ENCODE results near the gene RIPOR2. TPM values are rescaled to one million over a fixed set of nuclear protein-coding genes. Genes with fewer than 3 reads are reported as not detected.

RIPOR2 gene
- total and polyA plus RNA-seq, 10 of the 15 experiments (the other 5 are each of a cell fraction or from before 2014, with no cell fraction given): 22.2 to 48.2 (median 34.7) TPM

- Histone ChIP-seq H3K9me3 (replicated peaks; ENCODE audit: control insufficient read depth, insufficient read depth, low read length) (peaks cover 12% of the 10 kb centered on the region; the same call in 2 of the 3 replicates), H2AFZ (ENCODE audit: control insufficient read depth, low read depth, low read length) (no peak overlapping the region), H3K27me3 (replicated peaks in 1 of 2; ENCODE audit: control insufficient read depth in 2 of 2, insufficient read depth in 2 of 2, low read length in 1 of 2) (no peaks in the 10 kb centered on the region), H3K4me3 (no peak overlapping the region), H3K36me3 (ENCODE audit: control insufficient read depth in 2 of 2, insufficient read depth in 2 of 2, low read length in 1 of 2) (peaks cover 0 to 3% of the 10 kb centered on the region in 2 experiments; a peak in 3 of 4 replicates), H3K4me2 (ENCODE audit: control insufficient read depth, insufficient read depth) (no peak overlapping the region), H3K79me2 (ENCODE audit: control insufficient read depth, insufficient read depth, low read length) (peaks cover 2% of the 10 kb centered on the region), H4K20me1 (ENCODE audit: control insufficient read depth, insufficient read depth) (no peaks in the 10 kb centered on the region), H3K27ac (ENCODE audit: control insufficient read depth, insufficient read depth) (no peak overlapping the region), H3K4me1 (ENCODE audit: control insufficient read depth, insufficient read depth, low read length) (peaks cover 18% of the 10 kb centered on the region), H3K9ac (ENCODE audit: control insufficient read depth, insufficient read depth, low read length) (no peak overlapping the region)
- CTCF ChIA-PET: interaction anchor here (1.2 to 11.2 kb wide), 6 partner anchors 30 to 147 kb away, joined by 3 to 84 read pairs (median 6); no protein-coding TSS in a partner anchor
- ATAC-seq: no peak
- TF ChIP-seq POLR2A (IDR thresholded peaks at IDR 0.05; ENCODE audit: low read depth, low read length) (no peak), GABPA (IDR thresholded peaks at IDR 0.05; ENCODE audit: low read depth) (no peak), BMI1 (IDR thresholded peaks at IDR 0.05; ENCODE audit: borderline replicate concordance) (no peak), TBL1XR1 (IDR thresholded peaks at IDR 0.05; ENCODE audit: low read depth, low read length) (no peak), IKZF1 (conservative IDR thresholded peaks at IDR 0.05) (no peak), CREB1 (IDR thresholded peaks at IDR 0.05; ENCODE audit: low read depth) (no peak), NFYA (IDR thresholded peaks at IDR 0.05; ENCODE audit: borderline replicate concordance, low read depth, low read length) (no peak), NR2F1 (conservative IDR thresholded peaks at IDR 0.05) (no peak), MEF2B (IDR thresholded peaks at IDR 0.05; ENCODE audit: partially characterized antibody, poor library complexity, severe bottlenecking) (no peak), MYB (IDR thresholded peaks at IDR 0.05; ENCODE audit: borderline replicate concordance, low read depth, low read length) (no peak), IRF3 (IDR thresholded peaks at IDR 0.05) (no peak), CHD1 (IDR thresholded peaks at IDR 0.05; ENCODE audit: low read depth, low read length) (no peak), ZNF274 (IDR thresholded peaks at IDR 0.05; ENCODE audit: insufficient read depth, insufficient read length) (no peak), SIN3A (IDR thresholded peaks at IDR 0.05; ENCODE audit: low read depth, low read length) (no peak), STAT1 (conservative IDR thresholded peaks at IDR 0.05) (no peak), SRF (IDR thresholded peaks at IDR 0.05; ENCODE audit: low read depth in 2 of 2, low read length in 2 of 2) (no peak), WRNIP1 (IDR thresholded peaks at IDR 0.05; ENCODE audit: borderline replicate concordance, low read depth, low read length) (no peak), ZNF24 (IDR thresholded peaks at IDR 0.05) (no peak)
- SMC1A ChIA-PET (ENCODE audit: uncharacterized antibody, unreplicated experiment): interaction anchor here (0.7 to 6.5 kb wide), 11 partner anchors 8 to 174 kb away, joined by 3 to 47 read pairs (median 4); partner anchors contain the start of gene RIPOR2
- DNase-seq (ENCODE audit: low read depth, low spot score): no peak
- BruUV-seq (replicated peaks): no TSS peak
- FAIRE-seq: no peak
- RAD21 ChIA-PET (ENCODE audit: unreplicated experiment): interaction anchor here (1.3 to 1.7 kb wide), 3 partner anchors 110 to 134 kb away, joined by 3 read pairs; no protein-coding TSS in a partner anchor
- in situ Hi-C loops (cut with MboI): no loop called here
- intact Hi-C loops (cut with micrococcal nuclease; ENCODE audit: unreplicated experiment): no loop called here
- POLR2A ChIA-PET: no interaction called here
Observed at GRCh38 chr6:24880451-24880850, 55.3 kb downstream of the RIPOR2 start.
